ENCODE measurements around the gene SENP7. TPM values are rescaled to one million over a fixed set of nuclear protein-coding genes. Genes with fewer than 3 reads are reported as not detected.

The SENP7 gene
- total RNA-seq, 3 donors from 2014 or later: 26.6 to 43.2 (median 26.9) TPM

DNA sequence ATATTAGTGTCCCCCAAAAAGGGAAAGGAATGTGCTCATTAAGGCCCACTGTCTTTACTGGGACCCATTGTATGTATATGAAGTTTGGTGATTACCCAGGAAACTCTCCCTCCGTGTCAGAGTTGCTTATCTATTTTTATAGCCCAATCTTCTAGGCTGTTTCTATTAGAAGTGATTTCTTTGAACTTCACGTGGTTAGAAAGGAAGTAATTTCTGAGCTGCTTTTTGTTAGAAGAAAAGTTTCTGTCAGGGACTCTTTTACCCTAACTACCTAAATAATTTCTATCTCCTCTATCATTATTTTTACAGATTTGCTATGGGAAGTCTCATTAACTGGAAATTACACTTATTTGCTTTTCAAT is 17.7 kb upstream of the SENP7 start:
- Histone ChIP-seq H3K4me1 (no peaks in the 10 kb centered on the region), H3K9me3 (peaks cover under 1 to 1% of the 10 kb centered on the region in 2 donors), H3K4me3 (no peak overlapping the region), H3K36me3 (no peaks in the 10 kb centered on the region), H3K27ac (no peak overlapping the region), H3K27me3 (no peaks in the 10 kb centered on the region)
- no peak for DNase-seq (ENCODE audit: low spot score in 2 of 2)
- TF ChIP-seq, protein P1, sequence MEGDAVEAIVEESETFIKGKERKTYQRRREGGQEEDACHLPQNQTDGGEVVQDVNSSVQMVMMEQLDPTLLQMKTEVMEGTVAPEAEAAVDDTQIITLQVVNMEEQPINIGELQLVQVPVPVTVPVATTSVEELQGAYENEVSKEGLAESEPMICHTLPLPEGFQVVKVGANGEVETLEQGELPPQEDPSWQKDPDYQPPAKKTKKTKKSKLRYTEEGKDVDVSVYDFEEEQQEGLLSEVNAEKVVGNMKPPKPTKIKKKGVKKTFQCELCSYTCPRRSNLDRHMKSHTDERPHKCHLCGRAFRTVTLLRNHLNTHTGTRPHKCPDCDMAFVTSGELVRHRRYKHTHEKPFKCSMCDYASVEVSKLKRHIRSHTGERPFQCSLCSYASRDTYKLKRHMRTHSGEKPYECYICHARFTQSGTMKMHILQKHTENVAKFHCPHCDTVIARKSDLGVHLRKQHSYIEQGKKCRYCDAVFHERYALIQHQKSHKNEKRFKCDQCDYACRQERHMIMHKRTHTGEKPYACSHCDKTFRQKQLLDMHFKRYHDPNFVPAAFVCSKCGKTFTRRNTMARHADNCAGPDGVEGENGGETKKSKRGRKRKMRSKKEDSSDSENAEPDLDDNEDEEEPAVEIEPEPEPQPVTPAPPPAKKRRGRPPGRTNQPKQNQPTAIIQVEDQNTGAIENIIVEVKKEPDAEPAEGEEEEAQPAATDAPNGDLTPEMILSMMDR (IDR thresholded peaks at IDR 0.05): no peak
- no peak for TF ChIP-seq POLR2A (IDR thresholded peaks at IDR 0.05)
- TF ChIP-seq POLR2AphosphoS5 (IDR thresholded peaks at IDR 0.05): no peak
- intact Hi-C loops (cut with DNase I; ENCODE audit: low total_unique reads): no loop called here

DNA sequence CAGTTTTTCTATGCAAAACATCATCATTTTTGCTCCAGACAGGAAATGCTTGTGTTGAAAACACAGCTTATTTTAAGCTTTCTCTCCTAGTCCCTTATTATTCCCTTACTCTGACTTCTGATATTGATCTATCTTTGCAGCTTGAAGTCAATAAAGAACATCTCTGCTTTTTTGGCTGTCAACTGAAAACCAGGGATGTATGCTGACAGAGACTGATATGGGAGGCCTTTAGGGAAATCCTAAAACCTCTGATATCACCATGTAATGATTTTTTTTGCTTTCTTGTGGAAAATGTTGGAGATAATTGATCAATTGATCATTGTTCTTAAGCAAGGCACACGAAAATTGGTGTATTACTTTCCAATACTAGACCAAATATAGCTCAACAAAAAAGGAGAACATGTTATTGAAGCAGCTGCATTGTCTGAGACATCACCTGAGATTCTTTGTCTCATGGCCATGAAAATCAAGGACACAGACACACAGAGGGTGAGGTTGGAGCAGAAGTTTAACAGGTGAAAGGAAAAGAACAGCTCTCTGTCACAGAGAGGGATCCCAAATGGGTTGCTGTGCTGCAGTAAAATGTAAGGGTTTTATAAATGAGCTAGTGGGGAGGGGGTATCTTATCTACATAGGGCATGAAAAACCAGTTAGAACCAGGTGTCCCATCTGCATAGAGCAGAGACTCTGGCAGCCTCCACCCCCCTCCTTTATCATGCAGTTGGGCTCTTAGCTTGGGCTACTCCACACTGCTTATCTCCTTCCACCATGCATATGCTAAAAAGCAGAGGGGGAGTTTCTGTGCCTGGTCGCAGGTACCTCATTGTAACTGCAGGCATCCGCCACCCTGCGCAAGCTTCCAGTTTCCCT is 17.0 kb upstream of the SENP7 start:
- Histone ChIP-seq H3K4me1 (no peaks in the 10 kb centered on the region), H3K9me3 (peaks cover 3 to 5% of the 10 kb centered on the region in 2 donors), H3K36me3 (no peaks in the 10 kb centered on the region), H3K27me3 (no peaks in the 10 kb centered on the region), H3K27ac (no peak overlapping the region), H3K4me3 (no peak overlapping the region)
- intact Hi-C loops (cut with DNase I; ENCODE audit: low total_unique reads): no loop called here
- DNase-seq (ENCODE audit: low spot score in 2 of 2): no peak
- TF ChIP-seq, protein P1 (IDR thresholded peaks at IDR 0.05): no peak
- no peak for TF ChIP-seq POLR2A (IDR thresholded peaks at IDR 0.05)
- TF ChIP-seq POLR2AphosphoS5 (IDR thresholded peaks at IDR 0.05): no peak

DNA sequence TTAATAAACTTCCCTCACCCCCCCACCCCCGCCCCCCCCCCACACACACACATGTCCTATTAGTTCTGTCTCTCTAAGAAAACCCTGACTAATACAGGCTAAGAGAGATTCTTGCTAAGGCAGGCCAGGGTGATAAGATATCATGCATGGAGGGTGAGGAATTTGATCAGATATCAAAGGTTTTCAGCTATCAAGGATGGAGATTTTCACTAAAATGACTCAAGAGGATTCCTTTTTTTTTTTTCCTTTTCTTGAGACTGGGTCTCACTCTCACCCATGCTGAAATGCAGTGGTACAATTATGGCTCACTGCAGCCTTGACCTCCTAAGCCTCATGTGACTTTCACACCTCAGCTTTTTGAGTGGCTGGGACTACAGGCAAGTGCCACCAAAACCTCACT is 14.9 kb upstream of the SENP7 start:
- no peak overlapping the region for H3K27ac ChIP-seq
- H3K27me3 ChIP-seq: no peaks in the 10 kb centered on the region
- peaks cover 3 to 5% of the 10 kb centered on the region in 2 donors for H3K9me3 ChIP-seq
- no peak overlapping the region for H3K4me3 ChIP-seq
- no peaks in the 10 kb centered on the region for H3K36me3 ChIP-seq
- H3K4me1 ChIP-seq: no peaks in the 10 kb centered on the region
- DNase-seq (ENCODE audit: low spot score in 2 of 2): no peak
- no peak for TF ChIP-seq POLR2A (IDR thresholded peaks at IDR 0.05)
- TF ChIP-seq POLR2AphosphoS5 (IDR thresholded peaks at IDR 0.05): no peak
- TF ChIP-seq, protein P1 (IDR thresholded peaks at IDR 0.05): no peak
- intact Hi-C loops (cut with DNase I; ENCODE audit: low total_unique reads): no loop called here

- DNase-seq (ENCODE audit: low spot score in 2 of 2): no peak
- no peak overlapping the region for H3K27ac ChIP-seq
- peaks cover 3 to 5% of the 10 kb centered on the region in 2 donors for H3K9me3 ChIP-seq
- intact Hi-C loops (cut with DNase I; ENCODE audit: low total_unique reads): no loop called here
- TF ChIP-seq POLR2A (IDR thresholded peaks at IDR 0.05) (no peak), POLR2AphosphoS5 (IDR thresholded peaks at IDR 0.05) (no peak)
- TF ChIP-seq, protein P1 (IDR thresholded peaks at IDR 0.05): no peak
- no peaks in the 10 kb centered on the region for H3K4me1 ChIP-seq
- no peak overlapping the region for H3K4me3 ChIP-seq
- no peaks in the 10 kb centered on the region for H3K27me3 ChIP-seq
- H3K36me3 ChIP-seq: no peaks in the 10 kb centered on the region
Measured at GRCh38 chr3:101527441-101527840, 14.4 kb upstream of the SENP7 start.

- Histone ChIP-seq H3K9me3 (peaks cover 3 to 5% of the 10 kb centered on the region in 2 donors), H3K36me3 (no peaks in the 10 kb centered on the region), H3K4me1 (no peaks in the 10 kb centered on the region), H3K27ac (no peak overlapping the region), H3K27me3 (no peaks in the 10 kb centered on the region), H3K4me3 (no peak overlapping the region)
- no peak for DNase-seq (ENCODE audit: low spot score in 2 of 2)
- TF ChIP-seq POLR2A (IDR thresholded peaks at IDR 0.05) (no peak), POLR2AphosphoS5 (IDR thresholded peaks at IDR 0.05) (no peak)
- TF ChIP-seq, protein P1 (IDR thresholded peaks at IDR 0.05): no peak
- intact Hi-C loops (cut with DNase I; ENCODE audit: low total_unique reads): no loop called here
Measured at GRCh38 chr3:101521211-101521701, 8.2 kb upstream of the SENP7 start.

Measured in breast epithelium (tissue), 4 donors.